Upper lobe of left lung (tissue), 6 donors: Measurements from ENCODE around the gene GMDS. TPM values are rescaled to one million over a fixed set of nuclear protein-coding genes. Genes with fewer than 3 reads are reported as not detected.

Experiments used
- ATAC-seq, 2 donors: fragments of 200-7000 bp; cut with Tn5 transposase; one replicate each; pipeline ENCODE4 v1.9.1; 2022; ENCODE audit warnings: mild to moderate bottlenecking in 2 of 2, moderate library complexity in 2 of 2; ENCODE audit not compliant: low FRiP score in 2 of 2
- DNase-seq, 2 donors: peaks; one replicate each; pipeline ENCODE4 v3.0.0-alpha.2; 2019 to 2020
- H3K27ac ChIP-seq, 4 donors: fragments of 200-600 bp; sonication (generic); one replicate each; pipeline ENCODE4 v1.5.1; 2016 to 2019
- H3K27me3 ChIP-seq, 4 donors: fragments of 200-600 bp; sonication (generic); one replicate each; pipeline ENCODE4 v1.5.1; 2017 to 2019
- H3K36me3 ChIP-seq, 4 donors: fragments of 200-600 bp; sonication (generic); one replicate each; pipeline ENCODE4 v1.5.1; 2016 to 2019
- H3K4me1 ChIP-seq, 4 donors: fragments of 200-600 bp; sonication (generic); one replicate each; pipeline ENCODE4 v1.5.1; 2018 to 2019
- H3K4me3 ChIP-seq, 4 donors: fragments of 200-600 bp; sonication (generic); one replicate each; pipeline ENCODE4 v1.5.1; 2017 to 2019; ENCODE audit warnings: mild to moderate bottlenecking in 2 of 4, moderate library complexity in 1 of 4
- H3K9me3 ChIP-seq, 4 donors: fragments of 200-600 bp; sonication (generic); one replicate each; pipeline ENCODE4 v1.5.1; 2018 to 2019
- CTCF ChIP-seq, 6 experiments: fragments of 450-650 bp in 4 of 6; fragments of 200-600 bp in 2 of 6; sonication (generic) in 2 of 6; IDR thresholded peaks; one replicate each; pipeline ENCODE4 v1.5.1; 2016 to 2019; ENCODE audit warnings: antibody characterized with exemption in 6 of 6
- EP300 ChIP-seq, 4 donors: sonication (generic); formaldehyde crosslinking; IDR thresholded peaks; one replicate each; pipeline ENCODE4 v1.5.1; 2017; ENCODE audit warnings: antibody characterized with exemption in 4 of 4, control low read depth in 2 of 4
- POLR2A ChIP-seq, 4 donors: fragments of 450-650 bp; IDR thresholded peaks; one replicate each; pipeline ENCODE4 v1.5.1; 2016 to 2017; ENCODE audit warnings: antibody characterized with exemption in 4 of 4, mild to moderate bottlenecking in 2 of 4
- POLR2AphosphoS5 ChIP-seq, 2 donors: sonication (generic); formaldehyde crosslinking; IDR thresholded peaks; one replicate each; pipeline ENCODE4 v1.5.1; 2017; ENCODE audit warnings: antibody characterized with exemption in 2 of 2
- WGBS, 2 donors: methylation state at CpG; one replicate each; pipeline ENCODE4 v1.1.5; 2017 to 2018; 5-methylcytosine and 5-hydroxymethylcytosine counted together
- total RNA-seq, 6 donors: library from RNA; depleted of rRNA in 4 of 6; stranded (reverse); fragments of >200 nt in 4 of 6; gene quantifications; one replicate each; pipeline versions ENCODE4 v1.1.0 to v1.2.1, GENCODE V29; 2016 to 2021
- donor health status: DM: no; HTN: no; CAD: no; lungs with moderate emphysema.
- donor health status: DM: no; HTN: yes; CAD: no; lungs with severe emphysema.

GMDS gene
- total RNA-seq, 6 donors from 2014 or later, result 7.6 to 17.8 (median 14.1) TPM

DNA sequence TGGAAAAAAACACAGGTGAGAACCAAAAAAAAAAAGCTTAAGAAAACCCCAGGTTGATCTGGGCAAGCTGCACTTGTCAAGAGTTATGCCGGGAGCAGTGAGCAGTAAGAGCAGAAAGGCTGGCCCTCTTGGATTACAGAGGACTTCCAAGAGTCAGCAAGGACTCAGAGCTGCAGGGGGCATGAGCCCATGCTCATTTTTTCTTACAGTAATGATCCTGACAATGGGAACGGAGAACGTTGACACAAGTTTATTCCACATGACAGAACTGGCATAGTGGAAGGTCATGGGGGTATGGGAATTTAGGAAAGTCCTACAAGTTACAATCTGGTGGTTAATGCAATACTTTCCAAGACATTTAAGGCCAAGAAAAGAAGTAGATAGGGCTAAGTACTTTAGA is 256.6 kb downstream of the GMDS start:
- Histone ChIP-seq H3K27me3 (no peaks in the 10 kb centered on the region), H3K9me3 (no peaks in the 10 kb centered on the region), H3K4me3 (no peak overlapping the region), H3K36me3 (no peaks in the 10 kb centered on the region), H3K27ac (no peak overlapping the region), H3K4me1 (no peaks in the 10 kb centered on the region)
- TF ChIP-seq POLR2AphosphoS5 (IDR thresholded peaks at IDR 0.05), result no peak
- no peak for TF ChIP-seq CTCF (IDR thresholded peaks at IDR 0.05)
- no peak for TF ChIP-seq EP300 (IDR thresholded peaks at IDR 0.05)
- TF ChIP-seq POLR2A (IDR thresholded peaks at IDR 0.05), result no peak
- ATAC-seq, result no peak
- 75 to 88% methylated on average over 3 of the region's 3 CpGs for WGBS, 2 donors
- DNase-seq, result no peak

- no peak for DNase-seq
- H3K9me3 ChIP-seq, result peaks cover 0 to 6% (median 0%) of the 10 kb centered on the region in 4 donors
- ATAC-seq, result no peak
- no peak overlapping the region for H3K4me3 ChIP-seq
- WGBS, 2 donors, result 52 to 78% methylated on average over 2 of the region's 2 CpGs
- H3K4me1 ChIP-seq, result no peaks in the 10 kb centered on the region
- TF ChIP-seq EP300 (IDR thresholded peaks at IDR 0.05) (no peak), POLR2A (IDR thresholded peaks at IDR 0.05) (no peak), POLR2AphosphoS5 (IDR thresholded peaks at IDR 0.05) (no peak), CTCF (IDR thresholded peaks at IDR 0.05) (no peak)
- H3K27ac ChIP-seq, result no peak overlapping the region
- H3K27me3 ChIP-seq, result no peaks in the 10 kb centered on the region
- H3K36me3 ChIP-seq, result no peaks in the 10 kb centered on the region
Measured at GRCh38 chr6:1987640-1988039, 257.8 kb downstream of the GMDS start.

DNA sequence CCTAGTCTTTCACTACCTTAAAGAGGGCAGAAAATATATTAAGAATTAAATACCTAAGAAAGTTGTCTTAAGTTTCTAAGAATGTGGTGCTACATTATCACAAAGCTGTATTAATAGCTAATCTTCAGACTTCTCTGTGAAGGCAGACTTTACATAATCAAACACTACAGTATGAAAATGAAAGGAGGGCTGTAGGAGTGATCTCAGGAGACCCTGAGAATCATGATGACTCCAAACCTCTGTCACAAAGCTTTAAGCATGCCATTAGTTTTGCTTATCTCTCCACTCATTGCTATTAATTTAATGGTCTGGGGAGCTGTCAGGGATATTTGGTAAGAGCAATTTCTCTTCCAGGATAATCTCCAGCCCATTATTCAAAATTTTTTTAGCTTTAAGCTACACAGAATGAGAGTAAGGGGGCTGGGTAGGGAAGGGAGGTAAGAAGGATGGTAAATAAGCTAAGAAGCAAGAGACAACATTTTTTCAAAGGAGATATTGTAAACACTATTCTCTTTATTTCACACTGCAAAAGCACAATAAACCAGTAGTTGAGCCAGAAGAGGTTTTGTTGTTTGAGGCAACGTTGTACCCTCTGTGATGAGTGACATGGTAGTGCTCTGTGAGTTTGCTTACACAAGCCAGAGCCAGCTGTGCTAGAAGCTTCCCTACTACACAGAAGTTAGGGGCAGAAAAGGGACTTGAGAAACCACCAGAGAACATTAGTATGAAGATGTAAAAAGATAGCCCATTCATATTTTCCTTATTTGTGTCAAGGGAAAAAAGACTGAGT is 258.8 kb downstream of the GMDS start:
- no peak for ATAC-seq
- no peak overlapping the region for H3K4me3 ChIP-seq

GRCh38 chr6:1984346-1984994 is 260.9 kb downstream of the GMDS start:
- WGBS, 2 donors, result 96 to 97% methylated on average over 3 of the region's 3 CpGs
- no peak overlapping the region for H3K27ac ChIP-seq

More for the DNA sequence above, 258.8 kb downstream of the GMDS start:
- H3K4me1 ChIP-seq, result no peaks in the 10 kb centered on the region
- no peak overlapping the region for H3K27ac ChIP-seq
- no peaks in the 10 kb centered on the region for H3K27me3 ChIP-seq
- H3K36me3 ChIP-seq, result no peaks in the 10 kb centered on the region
- no peak for TF ChIP-seq POLR2A (IDR thresholded peaks at IDR 0.05)
- no peak for TF ChIP-seq CTCF (IDR thresholded peaks at IDR 0.05)
- TF ChIP-seq EP300 (IDR thresholded peaks at IDR 0.05), result no peak
- no peak for TF ChIP-seq POLR2AphosphoS5 (IDR thresholded peaks at IDR 0.05)
- H3K9me3 ChIP-seq, result peaks cover 2 to 12% (median 6%) of the 10 kb centered on the region in 4 donors
- 20 to 29% methylated on average over 1 of the region's 1 CpG for WGBS, 2 donors
- no peak for DNase-seq

More at GRCh38 chr6:1984346-1984994, 260.9 kb downstream of the GMDS start:
- Histone ChIP-seq H3K4me1 (no peaks in the 10 kb centered on the region), H3K9me3 (peaks cover 4 to 17% (median 16%) of the 10 kb centered on the region in 4 donors), H3K36me3 (no peaks in the 10 kb centered on the region), H3K4me3 (no peak overlapping the region), H3K27me3 (no peaks in the 10 kb centered on the region)
- DNase-seq (no peak), ATAC-seq (no peak)
- no peak for TF ChIP-seq POLR2AphosphoS5 (IDR thresholded peaks at IDR 0.05)
- no peak for TF ChIP-seq CTCF (IDR thresholded peaks at IDR 0.05)
- TF ChIP-seq EP300 (IDR thresholded peaks at IDR 0.05), result no peak
